NCI-H1092 (cell line): ENCODE data around the gene ZFYVE9.
"Not testable (repeated sequence)": the region's sequence is repeated elsewhere in the genome, so short reads cannot be mapped to it uniquely, and the experiment has no call there.

Experiments
- DNase-seq: peaks from one replicate; lab custom pipeline; 2025; lab: John Stamatoyannopoulos, UW

ZFYVE9 gene

DNA sequence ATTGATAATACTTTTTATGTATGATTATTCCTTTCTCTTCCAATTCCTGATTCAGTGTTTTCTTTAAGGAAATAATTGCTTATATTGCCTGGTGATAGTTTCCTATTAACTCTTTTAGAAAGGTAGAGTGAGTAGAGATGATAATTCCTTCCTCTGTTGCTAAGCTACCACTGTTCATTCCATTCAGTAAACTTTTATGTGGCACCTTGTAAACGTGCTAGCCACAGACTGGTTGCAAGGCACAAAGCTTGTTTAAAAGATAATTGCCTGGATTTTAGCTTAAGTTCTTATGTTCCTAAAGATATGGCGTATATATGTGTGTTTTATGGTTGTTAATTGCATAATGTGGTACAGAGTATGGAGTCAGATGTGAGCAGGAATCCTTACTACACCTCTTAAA, 3.2 kb downstream of the ZFYVE9 start:
- no peak for DNase-seq

DNA sequence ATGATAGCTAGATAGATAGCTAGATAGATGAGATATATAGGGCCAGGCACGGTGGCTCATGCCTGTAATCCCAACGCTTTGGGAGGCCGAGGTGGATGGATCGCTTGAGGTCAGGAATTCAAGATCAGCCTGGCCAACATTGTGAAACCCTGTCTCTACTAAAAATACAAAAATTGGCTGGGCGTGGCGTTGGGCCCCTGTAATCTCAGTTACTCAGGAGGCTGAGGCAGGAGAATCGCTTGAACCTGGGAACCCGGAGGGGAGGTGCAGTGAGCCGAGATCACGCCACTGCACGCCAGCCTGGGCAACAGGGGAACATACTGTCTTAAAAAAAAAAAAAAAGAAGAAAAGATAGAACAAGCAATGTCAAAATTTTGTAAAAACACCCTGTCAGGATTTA, 8.6 kb downstream of the ZFYVE9 start:
- not testable (repeated sequence) for DNase-seq

DNA sequence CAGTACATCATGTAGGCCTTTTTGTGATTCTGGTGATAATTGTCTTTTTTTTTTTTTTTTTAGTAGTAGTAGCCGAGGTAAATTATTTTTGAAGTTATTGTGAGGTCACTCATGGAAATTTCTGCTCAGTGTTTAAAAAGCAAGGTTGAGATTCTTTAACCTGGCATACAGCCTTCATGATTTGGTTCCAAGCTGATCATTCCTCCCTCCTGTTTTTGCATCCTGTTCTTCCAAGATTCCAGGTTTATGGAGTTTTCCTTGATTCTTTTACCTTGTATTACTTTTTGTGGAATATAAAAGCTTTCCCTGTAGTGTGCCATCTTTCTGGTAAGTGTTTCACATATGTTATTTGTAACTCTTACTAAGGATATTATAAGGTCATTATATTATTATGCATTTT, 9.1 kb downstream of the ZFYVE9 start:
- DNase-seq, result no peak

DNA sequence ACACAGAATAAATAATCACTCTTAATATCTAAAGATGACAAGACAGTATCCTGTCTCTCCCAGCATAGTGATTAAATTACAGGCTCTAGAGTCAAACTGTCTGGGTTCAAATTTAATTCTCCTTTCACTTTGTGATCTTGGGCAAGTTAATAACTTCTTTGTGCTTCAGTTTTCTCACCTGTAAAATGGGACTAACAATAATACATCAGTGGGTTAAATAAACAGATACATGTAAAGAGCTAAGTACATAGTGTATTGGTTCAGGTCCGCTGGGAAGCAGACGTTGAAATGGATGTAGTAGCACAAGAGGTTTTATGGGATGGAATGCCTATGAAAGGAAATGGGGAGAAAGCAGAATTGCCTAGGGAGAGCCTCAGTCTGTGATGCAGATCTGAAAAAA, 10.7 kb downstream of the ZFYVE9 start:
- DNase-seq, result no peak

DNA sequence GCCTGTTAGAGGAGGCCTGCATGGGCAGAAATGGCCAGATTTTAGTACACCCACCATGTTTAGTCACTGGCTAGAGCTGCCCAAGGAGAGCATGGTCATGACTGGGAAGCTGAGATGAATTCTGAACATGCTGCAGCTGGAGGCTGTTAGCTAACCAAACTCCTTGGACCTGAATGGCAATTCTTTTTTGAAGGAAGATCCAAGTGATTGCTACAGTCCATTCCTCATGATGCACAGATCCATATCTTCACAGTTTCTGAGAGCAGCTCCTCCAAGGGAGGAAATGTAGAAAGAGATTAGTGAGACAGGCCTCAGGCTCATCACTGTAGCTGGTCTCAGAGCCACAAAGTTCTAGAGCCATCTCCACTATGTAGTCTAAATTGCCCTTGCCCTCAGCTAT, 11.1 kb downstream of the ZFYVE9 start:
- no peak for DNase-seq

DNA sequence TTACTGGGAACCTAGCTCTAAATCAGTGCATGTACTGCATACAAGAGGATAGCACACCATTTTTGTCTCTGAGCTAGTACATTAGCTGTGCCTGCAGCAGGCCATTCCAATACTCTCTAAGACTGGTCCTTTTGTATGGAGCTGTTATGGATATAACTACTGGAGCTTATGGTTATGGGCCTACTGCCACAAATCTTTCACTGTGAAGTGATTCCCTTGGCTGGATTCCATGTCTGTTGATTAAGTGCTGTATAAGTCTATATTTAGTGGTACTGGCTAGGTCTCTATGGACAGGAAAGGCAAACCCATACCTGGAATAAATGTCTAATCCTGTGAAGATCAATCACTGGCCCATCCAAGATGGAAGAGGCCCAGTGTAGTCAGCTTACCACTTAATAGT, 12.0 kb downstream of the ZFYVE9 start:
- no peak for DNase-seq

DNA sequence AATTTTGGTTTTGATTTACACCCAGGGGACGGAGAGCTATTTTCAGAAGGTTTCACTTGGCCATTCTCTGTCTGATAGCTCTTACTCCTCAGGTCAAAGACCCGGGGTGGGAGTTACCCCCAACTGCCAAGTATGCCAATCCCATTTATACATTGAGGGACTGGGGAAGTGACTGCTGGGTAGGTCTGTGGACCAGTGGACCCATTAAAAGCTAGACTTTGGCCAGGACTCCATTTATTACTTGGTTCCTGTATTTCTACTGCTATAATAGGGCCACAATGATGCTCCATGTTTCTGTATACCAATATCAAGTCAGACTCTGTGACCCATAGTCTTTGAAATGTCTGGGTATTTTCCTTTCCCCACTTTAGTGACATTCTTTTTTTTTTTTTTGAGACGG, 14.6 kb downstream of the ZFYVE9 start:
- no peak for DNase-seq

DNA sequence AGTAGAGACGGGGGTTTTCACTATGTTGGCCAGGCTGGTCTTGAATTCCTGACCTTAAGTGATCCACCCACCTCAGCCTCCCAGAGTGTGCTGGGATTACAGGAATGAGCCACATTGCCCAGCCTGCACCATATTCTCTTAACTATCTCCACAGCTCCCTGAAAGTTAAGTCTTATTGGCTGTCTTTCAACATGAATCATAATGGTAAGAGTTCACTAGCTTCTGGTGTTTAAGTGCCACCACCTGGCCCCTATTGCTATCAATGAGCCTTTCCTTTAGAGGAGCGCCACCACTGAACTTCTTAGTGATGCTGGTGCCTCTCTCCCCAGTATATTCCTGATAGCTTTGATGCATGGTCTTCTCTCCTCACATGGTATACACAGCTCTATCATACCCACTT, 15.7 kb downstream of the ZFYVE9 start:
- DNase-seq, result no peak

DNA sequence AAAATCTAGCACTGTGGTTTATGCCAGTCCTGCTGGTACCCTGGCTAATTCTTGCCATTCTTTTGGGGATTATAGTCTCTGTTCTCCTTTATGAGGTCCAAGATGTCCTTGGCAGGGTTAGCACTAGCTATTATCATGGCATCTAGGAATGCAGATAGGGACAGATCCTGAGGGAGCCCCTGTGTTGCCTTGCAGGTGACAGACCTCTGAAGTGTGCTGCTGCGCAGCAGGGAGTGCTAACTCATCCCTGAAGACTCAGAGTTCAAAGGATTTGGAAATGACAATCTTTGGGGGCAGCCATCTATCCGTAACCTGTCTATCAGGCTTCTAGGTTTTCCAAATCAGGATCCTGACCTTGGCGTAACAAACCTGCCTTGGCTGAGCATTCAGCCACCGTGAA, 16.3 kb downstream of the ZFYVE9 start:
- no peak for DNase-seq

DNA sequence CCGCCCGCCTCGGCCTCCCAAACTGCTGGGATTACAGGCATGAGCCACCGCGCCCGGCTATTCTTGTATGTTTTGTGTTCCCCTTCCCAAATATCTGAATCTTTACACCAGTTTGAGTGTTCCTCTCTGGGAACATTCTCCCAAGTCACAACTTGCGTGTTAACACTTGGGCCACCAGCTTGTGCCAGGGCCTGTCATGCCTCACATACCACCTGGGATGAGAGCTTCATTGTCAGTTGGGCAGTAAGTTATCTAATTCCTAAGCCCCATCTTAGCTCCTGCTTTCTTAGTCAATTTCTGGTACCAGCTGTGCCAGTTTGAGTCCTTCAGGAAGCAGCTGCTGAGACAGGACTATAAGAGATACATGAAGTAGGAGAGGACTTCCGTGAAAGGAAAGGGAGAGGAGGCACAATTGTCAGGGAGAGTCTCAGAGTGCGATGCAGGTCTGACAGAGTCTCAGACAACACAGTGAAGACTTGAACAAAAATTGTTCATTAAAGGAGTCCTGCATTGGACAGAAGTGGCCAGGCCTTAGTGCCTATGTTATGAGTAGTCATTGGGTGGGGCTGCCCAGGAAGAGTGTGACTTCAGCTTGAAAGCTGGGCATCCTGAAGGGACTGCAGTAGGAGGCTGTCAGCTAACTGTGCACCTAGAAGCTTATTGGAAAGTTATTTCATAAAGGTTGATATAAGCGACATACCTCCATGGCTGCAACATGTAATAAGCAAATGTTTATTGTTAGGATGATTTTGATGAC, 17.3 kb downstream of the ZFYVE9 start:
- DNase-seq, result no peak

DNA sequence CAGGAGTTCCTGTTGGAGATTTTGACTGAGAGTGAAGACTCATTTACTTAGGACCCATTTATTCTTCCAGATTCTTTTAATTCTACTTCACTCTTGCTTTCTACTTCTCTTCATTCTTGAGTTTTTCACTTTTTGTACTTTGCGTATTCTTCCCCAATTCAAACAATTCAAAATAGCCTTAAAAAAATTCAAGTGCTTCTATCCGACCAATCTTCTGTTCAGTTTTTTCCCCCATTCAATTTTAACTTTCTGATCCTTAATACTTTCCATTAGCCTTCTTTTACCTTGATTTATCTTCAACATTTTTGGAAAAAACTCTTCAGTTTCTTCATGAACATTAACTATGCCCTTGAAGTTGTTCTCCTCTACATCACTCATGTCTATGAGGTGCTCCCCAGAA, 21.1 kb downstream of the ZFYVE9 start:
- DNase-seq, result no peak

DNA sequence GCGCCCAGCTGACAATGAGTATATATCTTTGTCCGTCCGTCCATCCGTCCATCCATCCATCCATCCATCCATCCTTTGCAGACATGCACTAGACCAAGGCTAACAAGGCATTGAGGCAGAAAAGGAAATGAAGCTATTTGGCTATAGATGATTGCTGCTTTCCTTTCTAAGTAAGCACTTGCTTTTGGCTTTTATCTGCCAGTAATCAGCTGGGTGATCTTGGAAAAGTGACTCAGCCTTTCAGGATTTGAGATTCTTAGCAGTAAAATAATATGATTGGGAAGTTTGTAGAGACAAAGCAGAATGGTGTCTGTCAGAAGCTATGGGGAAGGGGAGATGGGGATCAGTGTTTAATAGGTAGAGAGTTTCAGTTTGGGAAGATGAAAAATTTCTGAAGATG, 22.7 kb downstream of the ZFYVE9 start:
- no peak for DNase-seq

DNA sequence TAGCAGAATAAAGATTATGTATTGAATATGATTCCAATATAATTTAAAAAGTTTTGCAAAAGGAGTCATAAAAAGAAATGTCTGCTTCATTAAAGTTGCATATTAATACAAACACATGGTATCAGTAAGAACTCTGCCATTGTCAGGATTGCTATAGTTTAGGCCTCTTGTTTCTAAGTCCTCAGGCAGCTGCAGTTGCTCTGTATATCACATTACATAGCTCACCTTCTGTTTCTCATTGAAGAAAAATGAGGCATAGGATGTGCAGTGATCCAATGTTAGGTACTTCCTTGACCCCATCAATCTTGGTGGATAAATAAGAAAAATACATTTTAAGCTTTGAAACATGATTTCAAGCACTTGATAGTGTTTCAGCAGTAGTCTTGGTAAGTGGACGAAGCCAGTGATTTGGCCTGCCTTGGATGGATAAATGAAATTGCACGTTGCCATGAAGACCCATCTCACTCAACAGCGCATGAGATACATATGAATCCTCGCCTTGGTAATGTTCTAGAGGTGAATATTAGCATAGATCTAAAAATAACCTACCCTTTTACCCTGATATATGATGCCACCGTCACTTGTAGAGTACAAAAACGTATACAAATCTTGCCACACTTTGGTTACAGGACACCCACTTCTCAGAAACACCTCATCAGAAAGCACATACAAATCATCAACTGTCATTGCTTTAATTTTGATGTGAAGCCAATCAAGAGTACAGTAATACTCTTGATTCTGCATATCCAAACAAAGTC, 25.3 kb downstream of the ZFYVE9 start:
- no peak for DNase-seq

DNA sequence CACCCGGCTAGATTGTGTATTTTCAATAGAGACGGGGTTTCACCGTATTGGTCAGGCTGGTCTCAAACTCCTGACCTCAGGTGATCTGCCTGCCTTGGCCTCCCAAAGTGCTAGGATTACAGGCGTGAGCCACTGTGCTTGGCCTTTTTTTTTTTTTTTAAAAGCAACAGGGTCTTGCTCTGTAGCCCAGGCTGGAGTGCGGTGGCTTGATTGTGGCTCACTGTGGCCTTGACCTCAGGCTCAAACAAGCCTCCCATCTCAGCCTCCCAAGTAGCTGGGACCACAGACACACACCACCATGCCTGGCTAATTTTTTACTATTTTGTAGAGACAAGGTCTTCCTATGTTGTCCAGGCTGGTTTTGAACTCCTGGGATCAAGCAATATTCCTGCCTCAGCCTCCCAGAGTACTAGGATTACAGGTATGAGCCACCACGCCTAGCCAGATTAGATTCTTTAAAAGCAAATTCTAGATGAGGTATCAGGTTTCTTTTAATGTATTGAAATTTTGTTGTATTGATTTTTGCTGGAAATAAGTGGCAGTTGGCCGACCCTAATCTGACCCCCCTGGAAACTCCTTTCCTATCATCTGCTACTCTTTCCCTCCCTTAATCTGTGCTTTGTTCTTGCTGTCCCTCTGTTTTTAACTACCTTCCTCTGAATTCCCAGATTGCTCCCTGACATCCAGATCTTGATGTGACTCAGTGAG, 26.6 kb downstream of the ZFYVE9 start:
- DNase-seq, result no peak

DNA sequence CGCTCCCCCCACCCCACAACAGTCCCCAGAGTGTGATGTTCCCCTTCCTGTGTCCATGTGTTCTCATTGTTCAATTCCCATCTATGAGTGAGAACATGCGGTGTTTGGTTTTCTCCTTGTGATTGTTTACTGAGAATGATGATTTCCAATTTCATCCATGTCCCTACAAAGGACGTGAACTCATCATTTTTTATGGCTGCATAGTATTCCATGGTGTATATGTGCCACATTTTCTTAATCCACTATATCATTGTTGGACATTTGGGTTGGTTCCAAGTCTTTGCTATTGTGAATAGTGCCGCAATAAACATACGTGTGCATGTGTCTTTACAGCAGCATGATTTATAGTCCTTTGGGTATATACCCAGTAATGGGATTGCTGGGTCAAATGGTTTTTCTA, 29.3 kb downstream of the ZFYVE9 start:
- DNase-seq, result not testable (repeated sequence)

DNA sequence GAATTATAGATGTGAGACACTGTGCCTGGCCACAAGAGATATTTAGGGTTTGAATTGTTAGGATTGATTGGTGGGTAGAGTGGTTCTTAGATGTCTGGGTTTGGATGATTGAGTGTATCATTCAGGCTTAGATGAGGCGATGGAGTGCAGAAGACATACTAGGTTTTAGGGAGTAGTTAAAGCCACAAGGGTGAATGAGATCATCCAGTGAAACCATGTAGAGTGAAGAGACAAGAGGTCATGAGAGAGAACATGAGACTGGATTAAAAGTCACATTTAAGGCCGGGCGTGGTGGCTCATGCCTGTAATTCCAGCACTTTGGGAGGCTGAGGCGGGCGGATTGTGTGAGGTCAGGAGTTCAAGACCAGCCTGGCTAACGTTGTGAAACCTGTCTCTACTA, 37.2 kb downstream of the ZFYVE9 start:
- no peak for DNase-seq

DNA sequence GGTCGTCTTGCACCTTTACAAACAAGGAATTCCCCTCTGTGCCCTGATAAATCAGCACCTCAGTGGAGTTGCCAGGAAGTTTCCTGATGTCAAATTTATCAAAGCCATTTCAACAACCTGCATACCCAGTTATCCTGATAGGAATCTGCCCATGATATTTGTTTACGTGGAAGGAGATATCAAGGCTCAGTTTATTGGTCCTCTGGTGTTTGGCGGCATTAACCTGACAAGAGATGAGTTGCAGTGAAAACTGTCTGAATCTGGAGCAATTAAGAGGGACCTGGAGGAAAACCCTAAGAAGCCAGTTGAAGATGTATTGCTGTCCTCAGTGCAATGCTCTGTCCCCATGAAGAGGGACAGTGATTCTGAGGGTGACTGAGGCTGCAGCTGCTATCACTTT, 38.3 kb downstream of the ZFYVE9 start:
- DNase-seq, result no peak

DNA sequence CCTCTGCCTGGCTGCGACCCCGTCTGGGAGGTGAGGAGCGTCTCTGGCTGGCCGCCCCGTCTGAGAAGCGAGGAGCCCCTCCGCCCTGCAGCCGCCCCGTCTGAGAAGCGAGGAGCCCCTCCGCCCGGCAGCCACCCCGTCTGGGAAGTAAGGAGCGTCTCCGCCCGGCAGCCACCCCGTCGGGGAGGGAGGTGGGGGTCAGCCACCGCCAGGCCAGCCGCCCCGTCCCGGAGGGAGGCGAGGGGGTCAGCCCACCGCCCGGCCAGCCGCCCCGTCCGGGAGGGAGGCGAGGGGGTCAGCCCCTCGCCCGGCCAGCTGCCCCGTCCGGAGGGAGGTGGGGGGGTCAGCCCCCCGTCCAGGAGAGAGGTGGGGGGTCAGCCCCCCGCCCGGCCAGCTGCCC, 39.9 kb downstream of the ZFYVE9 start:
- not testable (repeated sequence) for DNase-seq

DNA sequence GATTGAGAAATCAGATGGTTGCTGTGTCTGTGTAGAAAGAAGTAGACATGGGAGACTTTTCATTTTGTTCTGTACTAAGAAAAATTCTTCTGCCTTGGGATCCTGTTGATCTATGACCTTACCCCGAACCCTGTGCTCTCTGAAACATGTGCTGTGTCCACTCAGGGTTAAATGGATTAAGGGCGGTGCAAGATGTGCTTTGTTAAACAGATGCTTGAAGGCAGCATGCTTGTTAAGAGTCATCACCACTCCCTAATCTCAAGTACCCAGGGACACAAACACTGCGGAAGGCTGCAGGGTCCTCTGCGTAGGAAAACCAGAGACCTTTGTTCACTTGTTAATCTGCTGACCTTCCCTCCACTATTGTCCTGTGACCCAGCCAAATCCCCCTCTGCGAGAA, 40.4 kb downstream of the ZFYVE9 start:
- not testable (repeated sequence) for DNase-seq

DNA sequence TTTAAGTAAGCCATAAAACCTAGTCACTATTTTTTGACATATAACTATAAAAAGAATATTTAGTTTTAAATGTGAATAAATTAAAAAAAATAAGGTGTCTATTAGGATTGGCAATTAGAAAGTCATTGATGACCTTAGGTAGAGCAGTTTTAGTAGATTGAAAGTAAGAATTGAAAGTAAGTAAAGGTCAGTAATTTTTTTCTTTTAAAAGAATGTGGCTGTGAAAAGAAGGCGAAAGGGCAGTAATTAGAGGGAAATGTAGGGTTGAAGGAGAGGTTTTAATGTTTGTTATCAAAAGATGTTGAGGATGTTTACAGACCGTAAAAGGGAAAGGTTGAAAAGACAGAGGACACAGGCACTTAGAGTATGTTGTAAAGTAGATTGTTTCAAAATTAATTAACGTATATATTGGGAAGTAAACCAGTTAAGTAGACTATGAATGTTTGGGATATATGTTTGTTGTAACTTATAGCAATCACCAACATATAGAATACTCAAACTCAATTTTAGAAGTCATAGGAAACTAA, 41.0 kb downstream of the ZFYVE9 start:
- no peak for DNase-seq

DNA sequence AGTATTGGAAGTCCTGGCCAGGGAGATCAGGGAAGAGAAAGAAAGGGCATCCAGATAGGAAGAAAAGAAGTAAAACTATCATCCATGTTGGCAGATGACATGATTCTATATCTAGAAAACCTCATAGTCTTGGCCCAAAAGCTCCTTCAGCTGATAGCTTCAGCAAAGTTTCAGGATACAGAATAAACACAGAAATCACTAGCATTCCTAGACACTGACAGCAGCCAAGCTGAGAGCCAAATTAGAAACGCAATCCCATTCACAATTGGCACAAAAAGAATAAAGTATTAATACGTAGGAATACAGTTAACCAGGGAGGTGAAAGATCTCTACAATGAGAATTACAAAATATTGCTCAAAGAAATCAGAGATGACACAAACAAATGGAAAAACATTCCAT, 44.6 kb downstream of the ZFYVE9 start:
- no peak for DNase-seq

DNA sequence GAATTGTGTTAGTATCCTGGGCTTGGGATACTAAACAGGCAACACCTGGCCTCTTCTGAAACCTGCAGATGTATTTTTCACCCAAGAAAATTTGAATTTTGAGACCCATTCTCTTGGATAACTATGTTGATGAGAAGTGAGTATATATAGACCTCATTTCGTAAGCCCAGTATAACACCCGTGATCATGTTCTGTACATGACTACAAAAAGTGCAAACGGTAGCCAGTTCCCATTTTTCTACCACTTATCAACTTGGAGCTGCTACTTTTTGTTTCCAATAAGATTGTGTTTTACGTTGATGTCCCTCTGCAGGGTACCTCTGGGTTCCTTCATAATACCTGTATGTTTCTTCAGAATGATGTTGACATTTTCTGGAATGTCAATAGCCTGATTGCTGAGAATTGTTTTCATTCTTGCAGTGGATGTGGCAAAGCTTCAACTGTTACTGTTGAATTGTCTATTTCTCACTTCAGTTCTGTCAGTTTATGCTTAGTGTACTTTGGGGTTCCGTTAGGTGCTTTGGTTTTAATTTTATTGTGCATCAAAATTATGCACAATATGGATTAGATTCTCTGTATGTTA, 48.1 kb downstream of the ZFYVE9 start:
- DNase-seq, result no peak
